Measurements from ENCODE around the gene UBE2C.
"Not testable (repeated sequence)": the region's sequence is repeated elsewhere in the genome, so short reads cannot be mapped to it uniquely, and the experiment has no call there.

Gene UBE2C

DNA sequence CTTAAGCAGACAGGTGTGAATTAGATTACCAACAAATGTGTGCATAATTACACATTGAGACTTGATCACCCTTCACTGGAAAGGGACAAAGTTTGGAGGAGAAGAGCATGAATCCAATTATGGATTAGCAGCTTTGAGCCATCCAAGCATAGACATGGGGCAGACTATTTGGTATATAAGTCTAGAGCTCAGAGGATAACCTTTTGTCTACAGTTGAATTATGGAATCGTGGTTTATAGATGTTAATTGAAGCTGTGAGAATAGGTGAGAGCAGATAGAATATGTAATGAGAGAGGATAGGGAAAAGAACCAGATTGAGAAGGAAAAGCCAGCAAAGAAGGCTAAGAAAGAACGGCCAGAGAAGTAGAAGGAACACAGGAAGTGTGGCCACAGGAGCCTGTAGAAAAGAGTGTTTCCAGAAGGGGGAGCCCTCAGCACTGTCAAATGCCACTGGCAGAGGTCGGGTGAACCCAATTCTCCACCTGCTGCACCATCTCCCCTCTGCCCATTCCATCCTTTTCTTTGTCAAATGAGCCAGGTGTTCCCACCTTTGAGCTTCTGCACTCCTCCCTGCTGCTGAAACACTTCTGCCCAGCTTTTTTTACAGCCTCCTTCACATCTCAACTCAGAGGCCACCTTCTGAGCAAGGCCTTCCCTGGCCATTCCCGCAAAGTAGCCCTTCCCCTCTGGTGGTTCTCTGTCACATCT, 13.4 kb upstream of the UBE2C start:
- peak; percentile 41 for DNase-seq

DNA sequence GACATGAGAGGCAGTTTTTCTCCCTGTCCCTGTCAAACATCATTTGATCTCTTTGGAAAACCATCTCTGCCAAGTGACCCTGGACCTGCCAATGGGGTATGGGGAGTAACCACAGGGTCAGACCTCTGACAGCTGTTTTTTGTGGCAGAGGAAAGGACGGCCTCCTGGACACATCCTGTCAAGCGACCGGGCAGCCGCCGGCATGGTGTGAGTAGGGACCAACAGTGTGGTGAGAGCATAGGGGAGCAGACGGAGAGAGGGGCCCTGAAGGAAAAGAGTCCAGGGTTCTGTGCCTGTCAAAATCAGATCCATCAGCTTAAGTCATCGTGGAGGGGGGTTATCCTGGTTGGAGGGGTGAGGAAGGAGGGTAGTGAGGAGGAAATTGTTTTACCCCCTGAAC, 10.6 kb upstream of the UBE2C start:
- DNase-seq, result no peak

DNA sequence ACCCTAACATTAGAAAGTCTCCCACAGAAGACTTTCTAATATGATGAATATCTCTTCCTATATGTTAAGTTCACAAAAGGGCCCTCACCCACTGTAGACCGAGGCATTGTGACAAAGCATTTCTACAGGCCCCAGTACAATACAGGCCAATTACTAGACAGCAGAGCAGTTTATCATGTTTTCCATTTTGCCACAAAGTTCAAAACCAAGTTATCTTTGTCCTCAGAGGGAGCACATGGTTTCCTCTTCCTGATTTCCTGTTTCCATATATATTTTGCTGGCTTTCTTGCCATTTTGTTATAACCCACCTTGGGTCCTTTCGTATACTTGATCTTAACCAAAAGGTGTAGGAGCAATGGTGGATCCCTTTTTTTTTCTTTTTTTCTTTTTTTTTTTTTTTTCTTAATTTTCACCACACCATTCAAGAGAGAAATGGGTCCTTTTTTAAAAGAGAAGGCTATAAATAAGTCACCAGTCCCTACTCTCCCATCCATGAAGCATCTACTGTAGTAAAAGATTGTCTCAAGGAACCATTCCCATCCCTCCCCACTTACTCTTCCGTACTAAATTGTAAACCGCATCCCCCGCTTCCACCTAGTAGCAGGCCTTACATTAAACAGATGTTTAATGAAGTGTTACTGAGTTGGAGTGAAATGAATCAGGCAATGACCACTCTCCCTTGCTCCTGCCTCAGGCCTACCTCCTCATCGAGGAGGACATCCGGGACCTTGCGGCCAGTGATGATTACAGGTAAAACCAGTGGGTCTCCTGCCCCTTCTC, 2.1 kb upstream of the UBE2C start:
- DNase-seq, result no peak

DNA sequence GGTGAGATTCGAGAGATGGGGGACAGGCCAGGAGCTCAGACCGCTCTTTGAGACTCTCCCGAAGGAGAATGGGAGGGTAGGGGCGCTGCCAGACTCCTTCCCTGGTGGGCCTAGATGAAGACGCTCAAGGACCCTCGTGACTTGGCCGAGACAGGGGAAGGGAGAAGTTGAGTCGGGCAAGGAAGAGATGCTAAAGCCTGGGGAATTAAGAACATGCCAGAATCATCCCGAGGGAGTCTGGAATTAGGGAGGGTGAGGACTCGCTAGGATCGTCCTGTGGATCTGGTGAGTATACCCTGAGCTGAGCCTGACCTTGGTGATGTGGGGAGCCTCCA, 529 bp downstream of the UBE2C start:
- DNase-seq, result no peak

DNA sequence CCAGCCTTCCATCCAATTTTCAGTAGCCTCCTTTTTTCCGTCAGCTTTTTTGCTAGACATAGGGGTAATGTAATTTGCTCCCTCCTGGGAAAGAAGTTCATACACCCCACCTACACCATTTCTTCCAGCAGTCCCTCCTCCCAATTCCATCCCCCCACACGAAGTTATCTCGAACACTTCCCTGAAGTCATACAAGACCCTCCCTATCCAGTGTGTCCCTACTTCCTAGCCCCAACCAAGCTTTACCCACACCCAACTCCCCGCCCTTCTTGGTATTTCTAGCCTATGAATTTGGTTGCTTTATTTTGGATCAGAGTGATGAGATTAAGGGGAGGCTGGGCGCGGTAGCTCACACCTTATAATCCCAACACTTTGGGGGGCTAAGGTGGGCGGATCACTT, 1.0 kb downstream of the UBE2C start:
- no peak for DNase-seq

DNA sequence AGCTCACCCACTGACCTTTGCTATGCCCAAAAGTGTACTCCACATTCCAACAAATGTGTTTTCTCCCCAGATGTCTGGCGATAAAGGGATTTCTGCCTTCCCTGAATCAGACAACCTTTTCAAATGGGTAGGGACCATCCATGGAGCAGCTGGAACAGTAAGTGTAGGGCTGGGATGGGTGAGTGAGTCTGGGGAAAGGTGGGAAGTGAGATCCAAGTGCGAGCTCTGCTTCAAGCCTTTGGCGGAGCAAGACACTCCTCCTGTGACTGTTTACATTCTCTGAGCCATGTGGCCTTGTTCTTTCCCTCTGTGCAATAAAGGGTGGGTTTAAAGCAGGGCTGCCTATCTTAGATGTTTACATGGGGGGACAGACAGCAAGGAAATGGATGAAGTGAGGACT, 1.9 kb downstream of the UBE2C start:
- no peak for DNase-seq

DNA sequence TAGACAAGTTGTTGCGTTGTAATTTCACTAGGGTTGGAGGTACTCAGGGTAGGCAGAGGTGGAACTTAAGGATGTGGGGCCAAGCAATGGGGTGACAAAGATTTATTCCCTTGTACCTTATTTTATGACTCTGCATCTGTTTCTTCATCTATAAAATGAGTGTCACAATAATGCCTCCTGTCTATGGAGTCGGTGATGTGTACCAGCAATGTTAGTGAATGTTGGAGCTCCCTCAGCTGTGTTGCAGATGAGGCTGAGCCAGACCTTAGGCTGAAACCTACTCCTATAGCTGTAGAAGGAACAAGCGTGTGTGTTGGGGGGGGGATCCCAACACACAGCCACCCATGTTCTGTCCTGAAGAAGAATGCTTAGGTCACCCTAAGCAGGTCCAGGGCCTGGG, 4.5 kb downstream of the UBE2C start:
- no peak for DNase-seq

DNA sequence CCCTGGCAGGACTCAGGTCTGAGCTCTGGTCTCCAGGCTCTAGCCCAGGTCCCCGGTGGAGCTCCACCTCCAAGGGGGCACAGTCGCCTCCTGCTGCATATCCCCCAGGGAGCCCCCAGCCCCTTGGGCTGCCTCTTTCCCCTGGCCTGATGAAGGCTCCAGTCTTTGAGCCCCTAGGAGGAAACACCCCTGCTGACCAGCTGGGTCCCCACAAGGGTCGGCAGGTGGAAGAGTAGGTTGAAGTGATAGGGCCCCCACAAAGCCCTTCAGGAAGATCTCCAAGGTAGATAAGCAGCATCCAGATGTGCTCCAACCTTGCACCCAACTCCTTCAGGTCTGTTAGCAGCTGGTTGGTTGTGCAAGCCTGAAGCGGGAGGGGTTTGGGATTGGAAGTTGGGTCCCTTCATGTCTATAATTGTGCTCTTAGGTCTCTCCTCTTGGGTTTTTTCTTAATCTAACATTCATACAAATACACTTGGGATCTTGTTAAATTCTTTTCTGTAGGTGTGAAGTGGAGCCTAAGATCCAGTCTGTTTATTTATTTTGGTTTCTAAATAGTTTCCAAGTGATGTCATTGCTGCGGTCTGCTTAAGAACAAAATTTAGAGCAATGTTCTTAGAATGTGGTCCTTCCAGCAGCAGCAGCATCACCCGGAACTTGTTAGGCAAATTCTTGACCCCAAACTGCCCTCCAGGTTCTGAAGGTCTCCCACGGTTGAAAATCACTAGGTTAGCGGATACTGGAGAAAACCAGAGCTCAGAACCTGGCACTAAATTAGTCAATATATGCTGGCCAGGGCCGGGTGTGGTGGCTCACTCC, 5.1 kb downstream of the UBE2C start:
- no peak for DNase-seq

DNA sequence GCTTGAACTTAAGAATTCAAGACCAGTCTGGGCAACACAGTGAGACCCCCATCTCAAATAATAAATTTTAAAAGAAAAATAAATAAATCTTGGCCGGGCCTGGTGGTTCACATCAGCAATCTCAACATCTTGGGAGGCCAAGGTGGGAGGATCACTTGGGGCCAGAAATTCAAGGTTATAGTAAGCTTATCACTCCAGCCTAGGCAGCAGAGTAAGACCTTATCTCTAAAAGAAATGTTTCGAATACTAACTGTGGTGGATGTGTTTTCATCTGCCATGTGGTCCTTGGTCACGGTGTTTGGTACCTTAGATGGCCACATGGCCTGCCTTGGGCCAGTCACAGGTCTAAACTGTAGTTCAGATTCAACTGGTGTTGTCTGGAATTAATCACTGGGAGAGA, 5.8 kb downstream of the UBE2C start:
- DNase-seq, result no peak

DNA sequence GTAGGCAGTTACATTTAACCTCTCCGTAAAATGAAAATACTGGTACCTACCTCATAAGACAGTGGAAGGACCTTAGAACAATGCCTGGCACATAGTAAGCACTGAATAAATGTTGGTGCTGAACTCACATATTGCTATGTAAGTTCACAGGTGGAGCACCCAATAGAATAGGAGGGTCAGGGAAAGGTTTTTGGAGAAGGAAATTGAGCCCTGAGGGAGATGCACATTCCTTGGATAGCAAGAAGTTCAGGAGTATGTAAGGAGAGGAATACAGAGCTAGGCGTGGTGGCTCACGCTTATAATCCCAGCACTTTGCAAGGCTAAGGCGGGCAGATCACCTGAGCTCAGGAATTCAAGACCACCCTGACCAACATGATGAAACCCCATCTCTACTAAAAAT, 7.0 kb downstream of the UBE2C start:
- no peak for DNase-seq

DNA sequence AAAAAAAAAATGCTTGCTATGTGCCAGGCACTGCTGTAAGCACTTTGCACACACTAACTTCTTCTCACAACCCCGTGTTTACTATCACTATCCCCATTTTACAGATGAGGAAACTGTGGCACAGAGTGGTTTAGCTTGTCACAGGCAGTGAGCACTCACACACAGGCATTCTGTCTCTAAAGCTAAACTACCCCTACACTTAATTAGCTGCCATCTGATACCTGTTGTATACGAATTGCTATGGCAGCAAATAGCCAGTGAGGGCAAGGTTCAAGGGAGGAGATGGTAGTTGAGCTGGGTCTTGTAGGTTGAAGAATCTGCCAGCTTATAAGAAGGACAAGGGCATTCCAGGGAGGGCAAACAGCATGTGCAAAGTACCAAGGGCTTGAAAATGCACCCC, 9.5 kb downstream of the UBE2C start:
- no peak for DNase-seq

DNA sequence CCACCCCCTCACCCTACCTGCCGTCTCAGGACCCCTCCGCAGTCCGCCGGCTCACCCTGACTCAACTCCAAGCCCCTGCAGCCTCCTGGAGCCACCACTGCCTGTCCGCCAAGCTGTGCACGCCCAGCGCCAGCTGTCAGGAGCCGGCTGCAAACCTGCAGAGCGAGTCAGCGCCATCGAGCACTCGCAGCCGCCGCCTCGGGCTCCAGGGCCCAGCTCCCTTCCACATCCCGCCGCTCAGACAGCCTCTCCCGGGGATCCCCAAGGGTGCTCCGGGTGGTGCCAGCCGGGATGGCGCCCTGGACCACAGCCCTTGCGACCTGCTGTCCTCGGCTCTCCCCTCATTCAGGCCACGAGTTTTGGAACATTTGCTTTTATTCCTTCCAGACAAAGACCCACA, 10.4 kb downstream of the UBE2C start:
- DNase-seq, result peak; percentile 21

DNA sequence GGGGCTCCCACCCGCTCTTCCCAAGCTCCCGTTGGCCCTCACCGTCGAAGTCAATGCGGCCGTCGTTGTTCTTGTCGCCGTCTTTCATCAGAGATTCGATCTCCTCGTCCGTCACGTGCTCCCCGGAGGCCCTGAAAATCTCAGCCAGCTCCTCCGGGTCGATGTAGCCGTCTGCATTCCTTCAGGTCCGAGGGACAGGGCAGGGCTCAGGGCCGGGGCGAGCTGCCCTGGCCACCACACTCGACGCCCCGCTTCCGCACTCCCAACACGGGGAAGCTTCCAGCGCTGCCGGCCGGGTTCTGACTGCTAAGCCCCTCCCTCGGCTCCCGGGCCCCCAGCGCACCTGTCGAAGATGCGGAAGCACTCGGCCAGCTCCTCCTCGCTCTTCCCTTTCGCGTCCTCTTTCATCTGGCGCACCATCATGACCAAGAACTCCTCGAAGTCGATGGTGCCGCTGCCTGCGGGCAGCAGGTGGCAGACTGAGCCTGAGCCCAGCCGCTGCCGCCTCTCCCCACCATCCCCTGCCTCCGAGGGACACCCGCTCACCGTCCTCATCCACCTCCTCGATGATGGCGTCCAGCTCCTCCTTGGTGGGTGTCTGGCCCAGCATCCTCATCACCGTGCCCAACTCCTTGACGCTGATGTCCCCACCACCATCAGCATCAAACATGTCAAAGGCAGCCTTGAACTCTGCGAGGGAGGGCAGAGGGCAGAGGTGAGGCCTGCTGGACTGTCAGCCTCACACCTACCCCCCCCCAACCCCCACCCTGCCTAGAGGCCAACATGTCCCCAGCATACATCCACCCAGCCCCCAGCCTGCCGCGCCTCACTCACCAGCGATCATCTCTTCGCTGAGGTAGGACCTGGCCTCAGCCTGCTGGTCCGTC, 11.7 kb downstream of the UBE2C start:
- DNase-seq, result no peak

DNA sequence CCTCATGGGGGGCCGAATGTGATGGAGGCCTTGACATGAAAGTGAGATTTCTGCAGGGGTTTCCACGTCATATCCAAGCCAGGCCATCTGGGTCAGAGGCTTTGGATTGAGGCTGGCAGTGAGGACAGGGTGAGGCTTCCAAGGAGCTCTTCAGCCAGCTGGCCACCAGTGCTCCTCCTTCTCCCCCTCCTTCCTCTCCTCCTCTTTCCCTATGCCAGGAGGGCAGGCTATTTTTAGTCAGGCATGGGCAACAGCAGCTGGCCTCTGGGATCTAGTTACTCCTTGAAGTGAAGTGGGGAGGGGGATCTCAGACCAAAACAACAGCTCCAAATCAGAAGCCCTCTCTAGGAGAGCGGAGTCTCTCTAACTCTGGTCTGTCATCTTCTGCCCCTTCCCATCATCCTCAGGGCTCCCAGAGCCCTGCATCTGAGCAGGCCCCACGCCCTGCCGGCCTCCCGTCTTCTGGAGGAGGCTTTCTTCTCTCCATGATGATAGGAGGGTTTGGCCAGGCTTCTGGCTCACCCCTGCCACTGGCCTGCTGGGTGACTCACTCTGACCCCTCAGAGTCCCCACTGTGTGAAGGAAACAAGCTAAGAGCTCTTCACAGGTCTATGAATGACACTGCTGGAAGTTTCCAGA, 14.1 kb downstream of the UBE2C start:
- no peak for DNase-seq

DNA sequence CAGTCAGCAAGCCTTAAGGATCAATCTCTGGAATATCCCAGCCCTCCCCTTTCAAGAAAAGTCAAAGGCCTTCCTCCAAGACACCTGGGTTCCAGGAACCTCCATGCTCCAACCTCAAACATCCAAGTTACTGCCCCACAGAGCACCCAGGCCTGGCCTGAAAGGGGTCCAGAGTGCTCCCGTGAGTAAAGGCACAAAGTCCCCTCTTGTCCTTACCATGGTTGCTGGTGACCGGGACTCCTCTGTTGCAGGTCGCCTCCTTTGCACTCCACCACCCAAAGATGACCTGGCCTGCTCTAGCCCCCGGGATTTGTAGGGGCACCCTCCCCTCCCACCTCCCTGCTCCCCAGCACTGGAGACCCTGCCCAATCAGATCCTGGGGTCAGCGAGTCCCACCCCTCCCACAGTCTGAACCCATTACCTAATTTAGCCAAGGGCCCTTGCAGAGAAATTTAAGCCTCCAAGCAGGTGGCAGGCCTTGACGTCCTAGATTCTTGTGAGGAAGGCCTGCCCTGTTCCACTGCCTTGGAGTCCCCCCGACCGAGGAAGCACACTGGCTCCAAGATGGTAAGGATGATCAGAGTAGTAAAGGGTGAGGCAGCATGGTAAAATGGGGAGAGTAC, 14.7 kb downstream of the UBE2C start, which contains the start of gene TNNC2:
Gene TNNC2, minus strand, starts transcription at position 283 of the 623 bp plus-strand sequence. Its CDS starts 64 bp downstream, at position 219.
- DNase-seq, result no peak

DNA sequence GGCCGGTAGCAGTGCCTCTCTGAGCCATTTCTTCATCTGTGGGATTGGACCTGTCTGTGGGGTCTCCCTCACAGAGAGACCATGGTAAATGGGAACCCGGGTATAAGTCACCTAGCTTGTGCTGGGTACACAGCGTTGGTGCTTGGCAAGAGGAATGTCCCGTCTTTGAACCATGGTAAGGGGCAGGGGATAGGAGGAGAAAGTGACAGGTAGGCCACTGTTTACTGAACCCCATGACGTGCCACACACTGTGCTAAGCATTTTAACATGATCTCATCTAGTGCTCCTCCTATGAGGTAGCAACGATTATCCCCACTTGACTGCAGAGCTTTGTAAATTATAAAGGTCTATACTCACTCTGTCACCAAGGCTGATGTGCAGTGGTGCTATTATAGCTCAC, 15.3 kb downstream of the UBE2C start:
- no peak for DNase-seq

DNA sequence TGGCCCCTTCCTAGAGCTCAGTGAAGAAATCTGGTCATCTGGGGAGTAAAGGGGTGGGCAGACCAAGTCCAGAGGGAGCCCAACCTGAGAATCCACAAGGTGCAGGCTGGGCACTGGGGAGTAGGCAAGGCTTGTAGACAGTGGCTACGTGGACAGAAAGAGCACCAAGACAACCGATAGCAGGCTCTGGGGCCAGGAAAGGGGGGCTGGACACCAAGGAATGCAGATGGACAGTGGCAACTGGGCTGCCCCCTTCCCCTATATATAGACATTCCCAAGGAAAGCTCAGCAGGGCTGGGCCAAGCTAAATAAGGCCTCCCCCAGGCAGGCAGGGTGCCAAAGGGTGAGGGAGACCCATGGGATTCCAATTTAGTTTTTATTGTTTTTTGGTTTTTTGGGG, 16.1 kb downstream of the UBE2C start:
- DNase-seq, result no peak

DNA sequence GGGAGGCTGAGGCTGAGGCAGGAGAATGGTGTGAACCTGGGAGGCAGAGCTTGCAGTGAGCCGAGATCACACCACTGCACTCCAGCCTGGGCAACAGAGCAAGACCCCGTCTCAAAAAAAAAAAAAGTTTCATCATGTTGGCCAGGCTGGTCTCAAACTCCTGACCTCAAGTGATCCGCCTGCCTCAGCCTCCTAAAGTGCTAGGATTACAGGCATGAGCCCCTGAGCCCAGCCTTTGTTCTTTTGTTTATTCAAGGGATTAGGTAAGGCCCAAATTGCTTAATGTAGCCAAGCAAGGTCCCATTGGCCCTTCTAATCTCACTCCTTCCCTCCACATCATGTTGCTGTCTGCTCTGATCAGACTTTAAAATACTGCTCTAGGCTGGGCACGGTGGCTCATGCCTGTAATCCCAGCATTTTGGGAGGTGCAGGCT, 17.2 kb downstream of the UBE2C start:
- not testable (repeated sequence) for DNase-seq

DNA sequence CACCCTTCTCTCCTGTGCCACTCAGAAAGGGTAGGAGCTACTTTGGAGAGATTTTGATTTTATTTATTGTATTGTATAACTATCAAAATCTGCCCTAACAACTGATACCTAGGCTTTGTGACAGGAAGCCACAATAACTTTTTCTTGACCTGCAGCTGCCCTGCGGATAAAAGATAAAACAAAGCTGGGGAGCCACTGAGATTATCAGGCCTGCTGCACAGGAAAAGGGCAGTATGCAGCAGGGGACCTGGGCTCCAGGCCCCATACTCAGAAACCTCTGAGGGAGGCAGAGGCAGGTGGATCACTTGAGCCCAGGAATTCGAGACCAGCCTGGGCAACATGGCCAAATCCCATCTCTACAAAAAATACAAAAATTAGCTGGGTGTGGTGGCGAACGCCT, 20.2 kb downstream of the UBE2C start:
- no peak for DNase-seq

DNA sequence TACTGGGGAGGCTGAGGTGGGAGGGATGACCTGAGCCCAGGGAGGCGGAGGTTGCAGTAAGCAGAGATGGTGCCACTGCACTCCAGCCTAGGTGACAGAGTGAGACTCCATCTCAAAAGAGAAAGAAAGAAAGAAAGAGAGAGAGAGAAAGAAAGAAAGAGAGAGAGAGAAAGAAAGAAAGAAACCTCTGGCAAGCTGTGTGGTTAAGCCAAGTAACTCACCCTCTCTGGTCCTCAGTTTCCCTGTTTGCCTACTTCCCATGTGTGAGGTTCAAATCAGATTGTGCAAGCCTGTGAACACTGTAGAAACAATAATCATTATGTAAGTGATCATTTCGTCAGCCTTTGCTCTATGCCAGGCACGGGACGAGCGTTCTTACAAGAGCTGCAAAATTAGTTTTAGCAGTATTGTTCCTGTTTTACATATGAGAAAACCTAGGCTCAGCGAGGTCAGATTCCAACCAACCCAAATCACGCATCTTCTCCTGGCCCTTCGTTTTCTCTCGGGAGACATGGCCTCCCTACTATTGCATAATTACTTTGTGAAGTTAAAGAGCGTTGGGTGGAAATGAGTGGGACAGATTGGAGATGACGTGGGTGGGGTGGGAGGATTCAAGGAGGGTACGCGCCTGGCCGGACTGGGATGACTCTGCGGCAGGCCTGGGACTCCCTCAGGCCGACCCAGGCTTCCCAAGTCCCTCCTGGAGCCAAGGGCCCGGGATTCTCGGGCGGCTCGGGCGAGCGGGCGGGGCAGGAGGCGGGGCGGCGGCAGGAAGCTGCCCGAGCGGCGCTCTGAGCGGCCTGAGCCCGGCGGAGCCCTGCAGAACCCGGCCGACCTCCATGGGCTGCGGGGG, 20.8 kb downstream of the UBE2C start, which contains the start of gene SNX21:
Gene SNX21, plus strand, starts transcription at position 770 of the 853 bp plus-strand sequence. CDS start 121 bp downstream, outside the sequence.
- peak; percentile 56 for DNase-seq

Measured in NCI-H2227 treated with DMSO at 0.1 percent for 48 hours (cell line).